Measurements from ENCODE around the gene KLF12. TPM values are rescaled to one million over a fixed set of nuclear protein-coding genes. Genes with fewer than 3 reads are reported as not detected.
A peak's percentile ranks its signal among the peaks of the same experiment; 100 is the strongest.

KLF12 gene
- total RNA-seq = 10 to 100 TPM in 1 of 2 donors, 1 to 10 TPM in 1; 8.5 to 10.8 TPM
- polyA plus RNA-seq (ENCODE audit: insufficient read depth, low read depth, low replicate concordance) = 3.8 TPM
- long read RNA-seq, donor 1, partial matches to known transcripts = 9 of 15 reads
- long read RNA-seq, donor 1, other reads (novel, unspliced or antisense) = 6 of 15 reads
- long read RNA-seq, donor 2, full-length matches to known transcripts = 1 of 1 reads
- long read RNA-seq, donor 2, partial matches to known transcripts = 0 of 1 reads
- long read RNA-seq, donor 2, other reads (novel, unspliced or antisense) = 0 of 1 reads

DNA sequence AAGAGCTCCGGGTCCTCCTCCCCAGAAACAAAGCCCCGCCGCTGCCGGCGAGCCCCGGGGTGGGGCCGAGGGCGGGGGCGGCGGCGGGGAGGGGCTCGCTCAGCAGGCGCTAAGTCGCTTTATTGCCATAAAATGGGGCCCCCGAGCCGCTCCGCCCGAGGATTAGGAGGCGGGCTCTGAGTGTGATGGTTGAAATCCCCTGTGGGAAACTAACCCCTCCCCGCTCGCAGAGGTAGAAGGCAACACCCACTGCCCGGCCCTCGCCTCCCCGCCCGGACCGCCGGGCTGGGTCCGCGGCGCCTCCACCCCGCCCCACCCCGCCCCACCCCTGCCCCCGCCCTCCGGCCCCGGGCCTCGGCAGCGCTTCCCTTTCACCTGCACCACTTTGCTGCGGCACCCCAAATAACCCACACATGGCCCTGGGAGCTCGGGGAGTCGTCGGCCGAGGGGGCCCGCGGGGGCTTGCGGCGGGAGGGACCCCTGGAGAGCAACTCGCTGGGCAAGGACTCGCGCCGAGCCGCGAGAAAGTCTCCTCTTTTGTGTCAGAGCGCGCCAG lies at the start of gene KLF12:
Gene KLF12 (minus strand): TSS at position 184 of the 556 bp plus-strand sequence.
- Histone ChIP-seq H3K4me3 (peak within 1 kb of the TSS; percentile 69 to 85), H3K9me3 (no peaks in the 10 kb centered on the region), H3K4me1 (peaks cover 26% of the 10 kb centered on the region), H3K27ac (peak within 1 kb of the TSS; percentile 87 to 89), H3K36me3 (ENCODE audit: low read depth, missing control alignments) (no peaks in the 10 kb centered on the region), H3K27me3 (no peaks in the 10 kb centered on the region)
- WGBS, 2 donors = 1% methylated on average over 51 of the region's 54 CpGs; no CpG with 5 or more reads in 1 of the 2 donors
- intact Hi-C loops (cut with DNase I; ENCODE audit: low total_unique reads) = no loop called here
- TF ChIP-seq, protein P1, sequence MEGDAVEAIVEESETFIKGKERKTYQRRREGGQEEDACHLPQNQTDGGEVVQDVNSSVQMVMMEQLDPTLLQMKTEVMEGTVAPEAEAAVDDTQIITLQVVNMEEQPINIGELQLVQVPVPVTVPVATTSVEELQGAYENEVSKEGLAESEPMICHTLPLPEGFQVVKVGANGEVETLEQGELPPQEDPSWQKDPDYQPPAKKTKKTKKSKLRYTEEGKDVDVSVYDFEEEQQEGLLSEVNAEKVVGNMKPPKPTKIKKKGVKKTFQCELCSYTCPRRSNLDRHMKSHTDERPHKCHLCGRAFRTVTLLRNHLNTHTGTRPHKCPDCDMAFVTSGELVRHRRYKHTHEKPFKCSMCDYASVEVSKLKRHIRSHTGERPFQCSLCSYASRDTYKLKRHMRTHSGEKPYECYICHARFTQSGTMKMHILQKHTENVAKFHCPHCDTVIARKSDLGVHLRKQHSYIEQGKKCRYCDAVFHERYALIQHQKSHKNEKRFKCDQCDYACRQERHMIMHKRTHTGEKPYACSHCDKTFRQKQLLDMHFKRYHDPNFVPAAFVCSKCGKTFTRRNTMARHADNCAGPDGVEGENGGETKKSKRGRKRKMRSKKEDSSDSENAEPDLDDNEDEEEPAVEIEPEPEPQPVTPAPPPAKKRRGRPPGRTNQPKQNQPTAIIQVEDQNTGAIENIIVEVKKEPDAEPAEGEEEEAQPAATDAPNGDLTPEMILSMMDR (IDR thresholded peaks at IDR 0.05) = no peak
- TF ChIP-seq POLR2A (IDR thresholded peaks at IDR 0.05) = no peak
- DNase-seq = peak; percentile 84

DNA sequence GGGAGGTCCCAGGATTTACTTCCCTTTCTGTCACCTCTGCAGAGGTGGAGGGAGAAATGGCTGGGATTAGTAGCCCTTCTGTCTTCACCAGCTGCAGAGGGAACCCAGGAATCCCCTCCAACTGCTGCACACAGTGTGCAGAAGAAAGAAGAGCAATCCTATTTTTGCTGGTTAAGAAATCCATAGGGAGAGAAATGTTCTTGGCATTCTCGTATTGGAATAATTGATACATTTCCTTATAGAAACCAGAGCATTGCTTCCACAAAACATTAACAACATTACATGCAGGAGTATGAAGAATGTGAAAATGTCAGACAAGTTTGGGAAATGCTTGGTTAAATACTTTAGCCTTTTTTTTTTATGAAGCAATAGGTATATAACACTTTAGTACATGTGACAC lies 48.3 kb upstream of the KLF12 start:
- intact Hi-C loops (cut with DNase I; ENCODE audit: low total_unique reads) = no loop called here
- Histone ChIP-seq H3K27me3 (no peaks in the 10 kb centered on the region), H3K27ac (no peak overlapping the region), H3K9me3 (no peaks in the 10 kb centered on the region), H3K4me1 (no peaks in the 10 kb centered on the region), H3K36me3 (ENCODE audit: low read depth, missing control alignments) (no peaks in the 10 kb centered on the region), H3K4me3 (no peak overlapping the region)
- TF ChIP-seq, protein P1 (IDR thresholded peaks at IDR 0.05) = no peak
- no peak for TF ChIP-seq POLR2A (IDR thresholded peaks at IDR 0.05)
- WGBS, 2 donors = 89 to 96% methylated on average over 1 of the region's 1 CpG
- no peak for DNase-seq

DNA sequence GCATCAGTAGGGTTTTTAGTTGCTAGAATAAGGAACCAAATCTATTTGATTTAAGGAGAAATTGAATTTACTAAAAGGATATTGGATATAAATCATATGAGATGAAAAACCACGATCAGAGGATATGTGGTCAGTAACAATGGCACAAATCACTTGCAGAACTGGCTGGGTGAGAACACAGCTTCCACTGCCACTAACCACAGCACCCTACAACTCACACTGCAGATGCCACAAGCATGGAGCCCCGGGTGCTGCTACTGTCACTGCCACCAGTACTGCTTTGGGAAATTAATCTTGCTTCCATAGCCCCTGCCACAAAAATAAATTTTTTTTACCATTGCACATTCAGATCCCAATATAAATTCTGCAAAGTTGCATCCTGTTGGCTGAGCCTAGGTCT lies 40.6 kb upstream of the KLF12 start:
- Histone ChIP-seq H3K27me3 (no peaks in the 10 kb centered on the region), H3K9me3 (no peaks in the 10 kb centered on the region), H3K27ac (no peak overlapping the region), H3K4me1 (no peaks in the 10 kb centered on the region), H3K36me3 (ENCODE audit: low read depth, missing control alignments) (no peaks in the 10 kb centered on the region), H3K4me3 (no peak overlapping the region)
- TF ChIP-seq, protein P1 (IDR thresholded peaks at IDR 0.05) = no peak
- no peak for TF ChIP-seq POLR2A (IDR thresholded peaks at IDR 0.05)
- WGBS, 2 donors = 90 to 94% methylated on average over 2 of the region's 2 CpGs
- intact Hi-C loops (cut with DNase I; ENCODE audit: low total_unique reads) = no loop called here
- no peak for DNase-seq

DNA sequence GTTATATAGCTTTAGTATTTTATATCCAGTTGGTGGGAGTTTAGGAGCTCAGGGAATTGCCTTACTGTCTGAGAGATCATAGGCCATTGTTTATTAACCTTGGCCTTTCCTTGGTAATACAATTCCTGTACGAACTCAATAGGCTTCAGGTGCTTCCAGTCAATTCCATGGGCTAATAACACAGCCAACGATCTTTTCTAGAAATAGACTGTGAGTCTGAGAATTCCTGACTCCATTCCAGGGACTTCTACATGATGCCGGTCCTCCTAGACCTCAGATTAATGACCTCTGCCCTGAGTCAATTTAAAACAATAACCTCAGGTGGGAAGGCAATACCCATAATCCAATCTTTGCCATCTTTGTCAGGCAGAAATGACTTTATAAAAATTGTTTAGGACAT lies 39.6 kb upstream of the KLF12 start:
- TF ChIP-seq POLR2A (IDR thresholded peaks at IDR 0.05) = no peak
- TF ChIP-seq, protein P1 (IDR thresholded peaks at IDR 0.05) = no peak
- H3K27me3 ChIP-seq = no peaks in the 10 kb centered on the region
- no peaks in the 10 kb centered on the region for H3K9me3 ChIP-seq
- H3K4me1 ChIP-seq = no peaks in the 10 kb centered on the region
- intact Hi-C loops (cut with DNase I; ENCODE audit: low total_unique reads) = no loop called here
- H3K36me3 ChIP-seq (ENCODE audit: low read depth, missing control alignments) = no peaks in the 10 kb centered on the region
- DNase-seq = no peak
- 72 to 81% methylated on average over 3 of the region's 3 CpGs for WGBS, 2 donors
- no peak overlapping the region for H3K27ac ChIP-seq
- no peak overlapping the region for H3K4me3 ChIP-seq

DNA sequence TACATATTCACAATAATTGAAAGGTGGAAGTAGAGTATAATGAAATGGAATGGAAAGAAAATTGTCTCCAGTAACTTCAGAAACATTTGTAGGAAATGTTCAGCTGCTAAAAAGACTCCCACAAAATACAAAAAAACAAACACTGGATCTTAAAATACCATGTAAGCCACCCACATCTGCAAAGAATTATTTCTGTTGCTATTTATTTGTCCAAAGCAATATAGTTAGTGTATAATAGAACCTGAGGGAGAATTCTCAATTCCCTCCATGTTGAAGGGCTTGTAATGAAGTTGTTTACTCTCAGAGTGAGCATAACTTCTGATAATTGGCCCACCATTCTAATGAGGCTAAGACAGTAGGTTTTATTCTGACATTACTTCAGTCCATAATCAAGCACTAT lies 37.4 kb upstream of the KLF12 start:
- no peak for DNase-seq
- intact Hi-C loops (cut with DNase I; ENCODE audit: low total_unique reads) = no loop called here
- Histone ChIP-seq H3K4me3 (no peak overlapping the region), H3K27me3 (no peaks in the 10 kb centered on the region), H3K4me1 (no peaks in the 10 kb centered on the region), H3K9me3 (no peaks in the 10 kb centered on the region), H3K36me3 (ENCODE audit: low read depth, missing control alignments) (no peaks in the 10 kb centered on the region), H3K27ac (no peak overlapping the region)
- no peak for TF ChIP-seq POLR2A (IDR thresholded peaks at IDR 0.05)
- TF ChIP-seq, protein P1 (IDR thresholded peaks at IDR 0.05) = no peak

Data from testis (tissue), 5 donors.